Liver (tissue), 3 donors: ENCODE measurements around the gene CELA3B.
"Not testable (repeated sequence)": the region's sequence is repeated elsewhere in the genome, so short reads cannot be mapped to it uniquely, and the experiment has no call there.

Experiments used
- CTCF ChIP-seq: fragments of 150-350 bp; IDR thresholded peaks from 2 replicates; pipeline ENCODE4 v1.5.1; 2017; ENCODE audit warnings: improper control_type of control experiment, low read depth, low read length; ENCODE audit not compliant: missing input control
- EGR1 ChIP-seq, 2 donors: IDR thresholded peaks; 2 replicates each; pipeline ENCODE4 v1.6.1; 2016 to 2018; ENCODE audit warnings: antibody characterized with exemption in 2 of 2, low read depth in 2 of 2
- FOXA2 ChIP-seq: IDR thresholded peaks from 2 replicates; pipeline ENCODE4 v1.6.1; 2016; ENCODE audit warnings: antibody characterized with exemption
- JUND ChIP-seq, 2 donors: IDR thresholded peaks; 2 replicates each; pipeline ENCODE4 v1.6.1; 2016; ENCODE audit warnings: antibody characterized with exemption in 2 of 2
- MAX ChIP-seq: IDR thresholded peaks from 2 replicates; pipeline ENCODE4 v1.6.1; 2016; ENCODE audit warnings: antibody characterized with exemption
- REST ChIP-seq: IDR thresholded peaks from 2 replicates; pipeline ENCODE4 v1.6.1; 2016; ENCODE audit warnings: antibody characterized with exemption, mild to moderate bottlenecking
- SP1 ChIP-seq: IDR thresholded peaks from 2 replicates; pipeline ENCODE4 v1.6.1; 2018; ENCODE audit warnings: antibody characterized with exemption, mild to moderate bottlenecking
- YY1 ChIP-seq: IDR thresholded peaks from 2 replicates; pipeline ENCODE4 v1.6.1; 2016; ENCODE audit warnings: antibody characterized with exemption, mild to moderate bottlenecking
- donor health status: healthy.
- donor health status: healthy.

- not testable (repeated sequence) for TF ChIP-seq CTCF; JUND (IDR thresholded peaks at IDR 0.05); REST; EGR1 (IDR thresholded peaks at IDR 0.05; ENCODE audit: low read depth in 2 of 2); YY1; FOXA2; SP1; MAX
Observed at GRCh38 chr1:22009566-22009965, 32.7 kb downstream of the CELA3B start.
